Glomerular visceral epithelial cell (primary cell): ENCODE data around the gene DFFA.
"Not testable (repeated sequence)": the region's sequence is repeated elsewhere in the genome, so short reads cannot be mapped to it uniquely, and the experiment has no call there.

ENCODE experiments used
- DNase-seq: peaks from one replicate; pipeline ENCODE4 v3.0.0-alpha.2; 2016; ENCODE audit errors: extremely low spot score

Gene DFFA

GRCh38 chr1:10506046-10506676 is 33.8 kb upstream of the DFFA start:
- DNase-seq = not testable (repeated sequence)

GRCh38 chr1:10504249-10504648 is 31.9 kb upstream of the DFFA start:
- DNase-seq = no peak

- no peak for DNase-seq
These were observed 29.9 kb upstream of the DFFA start for GRCh38 chr1:10502206-10502605.

GRCh38 chr1:10498231-10498630 is 25.9 kb upstream of the DFFA start:
- no peak for DNase-seq

GRCh38 chr1:10497109-10497508 is 24.8 kb upstream of the DFFA start:
- no peak for DNase-seq

- DNase-seq = peak; percentile 95
These were observed 23.6 kb upstream of the DFFA start for GRCh38 chr1:10495952-10496351.

GRCh38 chr1:10495475-10495817 is 23.1 kb upstream of the DFFA start:
- DNase-seq = no peak

GRCh38 chr1:10494754-10495474 is 22.6 kb upstream of the DFFA start:
- peak; percentile 75 for DNase-seq

GRCh38 chr1:10494418-10494753 is 22.1 kb upstream of the DFFA start:
- no peak for DNase-seq

GRCh38 chr1:10490286-10490970 is 18.1 kb upstream of the DFFA start:
- peak; percentile 52 for DNase-seq

- no peak for DNase-seq
These were observed 17.1 kb upstream of the DFFA start for GRCh38 chr1:10489291-10490055.

GRCh38 chr1:10484521-10484920 is 12.2 kb upstream of the DFFA start:
- DNase-seq = no peak

GRCh38 chr1:10480614-10481013 is 8.3 kb upstream of the DFFA start:
- DNase-seq = no peak

- no peak for DNase-seq
These were observed 7.0 kb upstream of the DFFA start for GRCh38 chr1:10479296-10479695.

GRCh38 chr1:10475510-10475909 is 3.2 kb upstream of the DFFA start:
- DNase-seq = no peak

GRCh38 chr1:10474613-10475507 is 2.5 kb upstream of the DFFA start, which contains the start of gene PEX14:
Gene PEX14, plus strand, starts transcription at chr1:10474950. Its CDS starts 17 bp downstream, at chr1:10474967.
- DNase-seq = peak; percentile 85

GRCh38 chr1:10474309-10474612 is 1.9 kb upstream of the DFFA start:
- DNase-seq = not testable (repeated sequence)

- DNase-seq = no peak
These were observed 926 bp upstream of the DFFA start for GRCh38 chr1:10473145-10473765.

- no peak for DNase-seq
These were observed 714 bp downstream of the DFFA start for GRCh38 chr1:10471411-10472219.

- DNase-seq = no peak
These were observed 2.3 kb downstream of the DFFA start for GRCh38 chr1:10470043-10470442.
